GM21526 (cell line): Measurements from ENCODE around the gene LUZP1.

Experiments used
- ATAC-seq: cut with Tn5 transposase; IDR thresholded peaks from one replicate; pipeline ENCODE4 v1.9.1; 2021; ENCODE audit warnings: moderate library complexity; ENCODE audit not compliant: unreplicated experiment, low FRiP score

LUZP1 gene

DNA sequence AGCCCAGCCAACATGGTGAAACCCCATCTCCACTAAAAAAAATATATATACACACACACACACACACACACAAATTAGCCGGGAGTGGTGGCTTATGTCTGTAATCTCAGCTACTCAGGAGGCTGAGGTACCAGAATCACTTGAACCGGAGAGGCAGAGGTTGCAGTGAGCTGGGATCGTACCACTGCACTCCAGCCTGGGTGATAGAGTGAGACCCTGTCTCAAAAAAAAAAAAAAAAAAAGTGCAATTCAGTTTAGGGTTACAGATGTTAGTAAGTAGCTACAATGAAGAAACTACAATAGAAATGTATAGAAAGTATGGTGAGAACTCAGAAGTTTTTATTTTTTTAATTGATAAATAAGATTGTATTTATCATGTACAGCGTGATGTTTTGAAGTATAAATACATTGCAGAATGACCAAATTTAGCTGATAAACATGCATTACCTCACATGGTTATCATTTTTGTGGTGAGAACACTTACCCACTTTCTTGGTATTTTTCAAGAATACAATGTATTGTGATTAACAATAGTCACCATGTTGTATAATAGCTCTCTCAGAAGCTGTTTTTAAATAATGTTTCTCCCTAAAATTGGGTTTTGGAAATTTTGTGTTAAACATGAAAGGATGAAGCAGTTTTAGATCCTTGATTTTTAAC is 131.4 kb downstream of the LUZP1 start:
- ATAC-seq: no peak

DNA sequence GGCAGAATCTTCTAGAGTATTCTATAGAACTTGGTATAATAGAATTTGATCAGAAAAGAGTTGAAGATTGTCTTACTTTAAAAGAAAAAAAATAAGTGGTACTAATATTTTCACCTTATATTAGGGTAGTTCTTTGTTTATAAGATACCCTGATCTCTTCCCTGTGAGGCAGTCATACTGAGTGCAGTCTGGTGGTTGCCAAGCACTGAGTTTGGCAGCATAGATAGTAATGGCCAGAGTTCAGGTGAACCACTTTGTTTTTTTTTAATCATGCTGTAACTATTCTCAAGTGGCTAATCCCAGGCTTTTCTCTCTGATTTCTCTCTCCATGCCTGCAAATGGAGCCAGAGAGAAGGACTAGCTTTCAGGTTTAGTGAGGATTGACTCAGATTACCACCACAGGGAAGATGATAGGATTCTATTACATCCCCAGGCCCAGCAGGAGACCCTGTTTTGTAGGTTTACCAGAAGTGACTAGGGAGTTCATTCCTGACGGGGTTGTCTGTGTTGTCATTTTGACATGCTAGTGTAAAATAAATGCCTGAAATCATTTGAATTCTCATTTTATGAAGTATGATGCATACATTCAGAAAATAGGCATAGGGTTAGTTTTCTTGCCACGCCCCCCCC is 132.7 kb downstream of the LUZP1 start:
- ATAC-seq: no peak
